A673 (cell line): ENCODE data around the gene ADCY6.

Experiments
- EZH2 ChIP-seq: fragments of 200-600 bp; sonication (generic); IDR thresholded peaks from 2 replicates; pipeline ENCODE4 v1.6.1; 2017; ENCODE audit warnings: borderline replicate concordance, low read depth, mild to moderate bottlenecking, mixed read lengths, antibody characterized with exemption, low read length; ENCODE audit not compliant: poor library complexity, severe bottlenecking
- TF ChIP-seq, protein P1 (sequence below): fragments of 300-800, 200-600 bp; sonication (generic); conservative IDR thresholded peaks from 2 replicates; pipeline ENCODE4 v1.5.1; 2017; ENCODE audit warnings: low read depth, mild to moderate bottlenecking, antibody characterized with exemption, low read length, moderate library complexity, mixed read lengths

DNA sequence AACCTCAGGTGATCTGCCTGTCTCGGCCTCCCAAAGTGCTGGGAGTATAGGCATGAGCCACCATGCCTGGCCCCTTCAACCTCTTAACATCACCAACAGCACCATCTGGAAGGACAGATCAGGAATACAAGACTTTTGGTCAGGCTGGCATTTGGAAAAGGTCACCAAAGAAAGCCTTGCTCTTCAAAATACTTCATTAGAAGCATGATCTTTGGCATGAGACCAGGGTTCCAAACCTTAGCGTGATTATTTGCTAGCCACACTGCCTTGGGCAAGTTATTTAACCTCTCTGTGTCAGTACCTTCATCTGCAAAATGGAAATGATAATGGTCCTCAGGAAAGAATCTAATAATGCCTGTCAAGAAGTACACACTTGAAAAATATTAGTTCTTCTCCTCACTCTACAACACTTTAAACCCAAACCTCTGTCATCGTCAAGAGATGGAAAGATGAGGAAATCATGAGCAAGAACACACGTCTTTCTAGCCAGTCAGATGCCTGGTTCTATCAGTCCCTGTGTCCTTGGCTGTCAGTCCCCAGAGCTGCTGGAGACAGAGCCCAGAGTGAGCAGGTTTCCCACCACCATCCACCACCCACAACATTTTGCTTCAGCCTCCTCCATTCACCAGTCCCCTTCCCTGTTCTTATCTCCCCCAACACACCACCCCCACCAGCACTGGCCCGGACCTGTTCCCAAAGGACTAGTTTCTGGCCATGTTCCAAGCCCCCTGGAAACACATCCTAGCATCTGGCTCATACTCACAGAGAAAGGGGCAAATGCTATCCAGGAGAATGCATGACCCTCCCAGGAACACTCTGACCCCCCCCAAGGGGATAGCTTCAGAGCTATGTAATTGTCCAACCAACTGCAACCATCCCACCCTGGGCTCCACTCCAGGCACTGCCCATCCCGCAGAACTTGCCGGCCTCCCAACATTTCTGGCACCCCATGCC is 2.0 kb downstream of the ADCY6 start:
- TF ChIP-seq, protein P1, sequence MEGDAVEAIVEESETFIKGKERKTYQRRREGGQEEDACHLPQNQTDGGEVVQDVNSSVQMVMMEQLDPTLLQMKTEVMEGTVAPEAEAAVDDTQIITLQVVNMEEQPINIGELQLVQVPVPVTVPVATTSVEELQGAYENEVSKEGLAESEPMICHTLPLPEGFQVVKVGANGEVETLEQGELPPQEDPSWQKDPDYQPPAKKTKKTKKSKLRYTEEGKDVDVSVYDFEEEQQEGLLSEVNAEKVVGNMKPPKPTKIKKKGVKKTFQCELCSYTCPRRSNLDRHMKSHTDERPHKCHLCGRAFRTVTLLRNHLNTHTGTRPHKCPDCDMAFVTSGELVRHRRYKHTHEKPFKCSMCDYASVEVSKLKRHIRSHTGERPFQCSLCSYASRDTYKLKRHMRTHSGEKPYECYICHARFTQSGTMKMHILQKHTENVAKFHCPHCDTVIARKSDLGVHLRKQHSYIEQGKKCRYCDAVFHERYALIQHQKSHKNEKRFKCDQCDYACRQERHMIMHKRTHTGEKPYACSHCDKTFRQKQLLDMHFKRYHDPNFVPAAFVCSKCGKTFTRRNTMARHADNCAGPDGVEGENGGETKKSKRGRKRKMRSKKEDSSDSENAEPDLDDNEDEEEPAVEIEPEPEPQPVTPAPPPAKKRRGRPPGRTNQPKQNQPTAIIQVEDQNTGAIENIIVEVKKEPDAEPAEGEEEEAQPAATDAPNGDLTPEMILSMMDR = no peak
- no peak for TF ChIP-seq EZH2
